HG03342 (cell line): ENCODE measurements around the gene RNF167.
A peak's percentile ranks its signal among the peaks of the same experiment; 100 is the strongest.

Experiments
- ATAC-seq: cut with Tn5 transposase; IDR thresholded peaks from one replicate; pipeline ENCODE4 v1.9.1; 2021; ENCODE audit warnings: mild to moderate bottlenecking, moderate library complexity; ENCODE audit not compliant: unreplicated experiment

RNF167 gene

GRCh38 chr17:4939796-4940554, at the start of gene RNF167, which contains the start of gene SLC25A11:
TSS of gene RNF167 (plus strand) at chr17:4940268. CDS start at chr17:4940910, 642 bp downstream.
TSS of gene SLC25A11 (minus strand) at chr17:4940046. CDS start at chr17:4939910, 136 bp downstream.
- ATAC-seq: peak; percentile 72

- ATAC-seq: no peak
Measured at GRCh38 chr17:4891411-4892410, 48.4 kb upstream of the RNF167 start.

- ATAC-seq: no peak
Measured at GRCh38 chr17:4892499-4893221, 47.4 kb upstream of the RNF167 start.

GRCh38 chr17:4893272-4893671, 46.8 kb upstream of the RNF167 start:
- no peak for ATAC-seq

- no peak for ATAC-seq
Measured at GRCh38 chr17:4893721-4894560, 46.1 kb upstream of the RNF167 start.

- no peak for ATAC-seq
Measured at GRCh38 chr17:4895121-4895520, 44.9 kb upstream of the RNF167 start.

GRCh38 chr17:4895657-4896331, 44.3 kb upstream of the RNF167 start:
- ATAC-seq: no peak

GRCh38 chr17:4896332-4897197, 43.5 kb upstream of the RNF167 start:
- ATAC-seq: no peak

GRCh38 chr17:4897198-4897687, 42.8 kb upstream of the RNF167 start:
- no peak for ATAC-seq

- ATAC-seq: no peak
Measured at GRCh38 chr17:4897785-4898184, 42.3 kb upstream of the RNF167 start.

GRCh38 chr17:4898351-4898750, 41.7 kb upstream of the RNF167 start:
- ATAC-seq: no peak

GRCh38 chr17:4898927-4899326, 41.1 kb upstream of the RNF167 start:
- no peak for ATAC-seq

GRCh38 chr17:4899341-4900230, 40.5 kb upstream of the RNF167 start, which contains the start of gene C17orf107:
TSS of gene C17orf107 (plus strand) at chr17:4899536. CDS start at chr17:4899763, 227 bp downstream.
- ATAC-seq: peak; percentile 33

GRCh38 chr17:4900231-4901107, 39.6 kb upstream of the RNF167 start:
- no peak for ATAC-seq

GRCh38 chr17:4901108-4901647, 38.9 kb upstream of the RNF167 start:
- no peak for ATAC-seq
